ENCODE results near the gene LRP2. TPM values are rescaled to one million over a fixed set of nuclear protein-coding genes. Genes with fewer than 3 reads are reported as not detected.

LRP2 gene
- total and polyA plus RNA-seq, 10 of the 15 experiments (the other 5 are each of a cell fraction or from before 2014, with no cell fraction given) = 0.01 to 0.19 (median 0.06) TPM; not detected in 5

- TF ChIP-seq SP1 (IDR thresholded peaks at IDR 0.05; ENCODE audit: low read depth, low read length) = no peak
- TF ChIP-seq KDM1A (IDR thresholded peaks at IDR 0.05; ENCODE audit: borderline replicate concordance) = no peak
- TF ChIP-seq SMAD1 (IDR thresholded peaks at IDR 0.05; ENCODE audit: low read depth, partially characterized antibody) = no peak
- Histone ChIP-seq H3K36me3 (ENCODE audit: control insufficient read depth in 2 of 2, insufficient read depth in 2 of 2, low read length in 1 of 2) (no peaks in the 10 kb centered on the region), H4K20me1 (ENCODE audit: control insufficient read depth, insufficient read depth) (no peaks in the 10 kb centered on the region), H2AFZ (ENCODE audit: control insufficient read depth, low read depth, low read length) (no peak overlapping the region), H3K4me1 (ENCODE audit: control insufficient read depth, insufficient read depth, low read length) (no peaks in the 10 kb centered on the region), H3K79me2 (ENCODE audit: control insufficient read depth, insufficient read depth, low read length) (no peaks in the 10 kb centered on the region), H3K4me3 (no peak overlapping the region), H3K27me3 (replicated peaks in 1 of 2; ENCODE audit: control insufficient read depth in 2 of 2, insufficient read depth in 2 of 2, low read length in 1 of 2) (peaks cover 0 to 3% of the 10 kb centered on the region in 2 experiments; a peak in 2 of 4 replicates), H3K9me3 (replicated peaks; ENCODE audit: control insufficient read depth, insufficient read depth, low read length) (no peaks in the 10 kb centered on the region), H3K27ac (ENCODE audit: control insufficient read depth, insufficient read depth) (no peak overlapping the region), H3K9ac (ENCODE audit: control insufficient read depth, insufficient read depth, low read length) (no peak overlapping the region), H3K4me2 (ENCODE audit: control insufficient read depth, insufficient read depth) (no peak overlapping the region)
- in situ Hi-C loops (cut with MboI) (loop anchor here (25.0 kb wide), 1 partner anchor 796 kb away; no protein-coding TSS in a partner anchor), intact Hi-C loops (cut with micrococcal nuclease; ENCODE audit: unreplicated experiment) (no loop called here)
- FAIRE-seq = no peak
- ChIA-PET POLR2A (no interaction called here), SMC1A (ENCODE audit: uncharacterized antibody, unreplicated experiment) (interaction anchor here (1.0 kb wide), 1 partner anchor 158 kb away, joined by 3 read pairs; no protein-coding TSS in a partner anchor), CTCF (interaction anchor here (3.0 kb wide), 1 partner anchor 15 kb away, joined by 14 read pairs; no protein-coding TSS in a partner anchor), RAD21 (ENCODE audit: unreplicated experiment) (no interaction called here)
- no TSS peak for BruUV-seq (replicated peaks)
- ATAC-seq = no peak
- no peak for DNase-seq (ENCODE audit: low read depth, low spot score)
- WGBS (ENCODE audit: insufficient coverage, insufficient replicate concordance, low lambda C conversion rate, missing lambda C conversion rate) = 11% methylated on average over 2 of the region's 2 CpGs
These were observed 246.0 kb downstream of the LRP2 start for GRCh38 chr2:169116327-169116726.

DNA sequence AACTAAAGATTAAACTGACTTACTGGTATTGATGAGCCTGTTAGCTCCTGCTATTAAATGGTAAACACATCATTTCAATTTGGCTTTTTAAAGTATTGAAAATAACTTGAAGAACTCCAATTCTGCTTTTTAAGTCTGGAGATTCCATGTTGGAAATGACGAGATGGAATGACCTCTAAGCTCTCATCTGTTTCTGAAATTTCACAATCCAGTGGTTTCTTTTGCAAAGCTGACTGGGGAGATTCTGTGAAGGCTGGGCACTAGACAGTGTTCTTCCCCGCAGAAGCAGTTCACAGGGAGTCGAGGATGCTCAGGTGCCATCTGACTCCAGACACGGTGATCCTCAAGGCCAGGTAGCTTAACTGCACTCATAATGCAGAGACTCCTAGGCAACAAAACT, 248.3 kb downstream of the LRP2 start:
- ChIA-PET CTCF (interaction anchor here (0.6 to 3.0 kb wide), 2 partner anchors 9 to 18 kb away, joined by 3 to 14 read pairs; no protein-coding TSS in a partner anchor), POLR2A (no interaction called here), SMC1A (ENCODE audit: uncharacterized antibody, unreplicated experiment) (interaction anchor here (0.6 kb wide), 1 partner anchor 21 kb away, joined by 3 read pairs; no protein-coding TSS in a partner anchor), RAD21 (ENCODE audit: unreplicated experiment) (no interaction called here)
- in situ Hi-C loops (cut with MboI) (loop anchor here (25.0 kb wide), 1 partner anchor 798 kb away; no protein-coding TSS in a partner anchor), intact Hi-C loops (cut with micrococcal nuclease; ENCODE audit: unreplicated experiment) (no loop called here)
- DNase-seq (ENCODE audit: low read depth, low spot score) = no peak
- peaks cover 0 to 3% of the 10 kb centered on the region in 2 experiments; a peak in 1 of 4 replicates for H3K27me3 ChIP-seq (replicated peaks in 1 of 2; ENCODE audit: control insufficient read depth in 2 of 2, insufficient read depth in 2 of 2, low read length in 1 of 2)
- H3K9ac ChIP-seq (ENCODE audit: control insufficient read depth, insufficient read depth, low read length) = no peak overlapping the region
- no peak overlapping the region for H3K27ac ChIP-seq (ENCODE audit: control insufficient read depth, insufficient read depth)
- no peaks in the 10 kb centered on the region for H3K9me3 ChIP-seq (replicated peaks; ENCODE audit: control insufficient read depth, insufficient read depth, low read length)
- ATAC-seq = no peak
- BruUV-seq (replicated peaks) = no TSS peak
- no peak for FAIRE-seq
- H3K4me2 ChIP-seq (ENCODE audit: control insufficient read depth, insufficient read depth) = no peak overlapping the region
- no peaks in the 10 kb centered on the region for H3K36me3 ChIP-seq (ENCODE audit: control insufficient read depth in 2 of 2, insufficient read depth in 2 of 2, low read length in 1 of 2)
- no peaks in the 10 kb centered on the region for H3K4me1 ChIP-seq (ENCODE audit: control insufficient read depth, insufficient read depth, low read length)
- no peaks in the 10 kb centered on the region for H3K79me2 ChIP-seq (ENCODE audit: control insufficient read depth, insufficient read depth, low read length)
- 49% methylated on average over 4 of the region's 4 CpGs for WGBS (ENCODE audit: insufficient coverage, insufficient replicate concordance, low lambda C conversion rate, missing lambda C conversion rate)
- H4K20me1 ChIP-seq (ENCODE audit: control insufficient read depth, insufficient read depth) = no peaks in the 10 kb centered on the region
- no peak overlapping the region for H3K4me3 ChIP-seq
- TF ChIP-seq TBL1XR1 (IDR thresholded peaks at IDR 0.05; ENCODE audit: low read depth, low read length) = no peak
- TF ChIP-seq BRCA1 (IDR thresholded peaks at IDR 0.05; ENCODE audit: low read depth, low read length) = no peak
- TF ChIP-seq RFX5 (IDR thresholded peaks at IDR 0.05; ENCODE audit: low read depth, low read length) = no peak
- no peak for TF ChIP-seq CHD2 (IDR thresholded peaks at IDR 0.05; ENCODE audit: borderline replicate concordance, low read depth, low read length)
- TF ChIP-seq CREM (IDR thresholded peaks at IDR 0.05; ENCODE audit: low read depth) = no peak
- TF ChIP-seq EGR1 (IDR thresholded peaks at IDR 0.05; ENCODE audit: borderline replicate concordance in 1 of 2, low read depth in 2 of 2, low read length in 2 of 2) = no peak
- TF ChIP-seq HSF1 (IDR thresholded peaks at IDR 0.05; ENCODE audit: low read depth, low read length) = no peak
- no peak for TF ChIP-seq PAX8 (IDR thresholded peaks at IDR 0.05)
- TF ChIP-seq TCF3 (IDR thresholded peaks at IDR 0.05; ENCODE audit: borderline replicate concordance, insufficient read depth, low read depth, low read length) = no peak
- no peak for TF ChIP-seq MYC (IDR thresholded peaks at IDR 0.05; ENCODE audit: insufficient read depth, insufficient read length, insufficient replicate concordance, low read length, severe bottlenecking)
- no peak for TF ChIP-seq CBFB (IDR thresholded peaks at IDR 0.05; ENCODE audit: low read depth)
- TF ChIP-seq RUNX3 (IDR thresholded peaks at IDR 0.05; ENCODE audit: low read length) = no peak
- no peak for TF ChIP-seq FOXM1 (IDR thresholded peaks at IDR 0.05; ENCODE audit: low read depth, low read length)
- TF ChIP-seq, protein P1, sequence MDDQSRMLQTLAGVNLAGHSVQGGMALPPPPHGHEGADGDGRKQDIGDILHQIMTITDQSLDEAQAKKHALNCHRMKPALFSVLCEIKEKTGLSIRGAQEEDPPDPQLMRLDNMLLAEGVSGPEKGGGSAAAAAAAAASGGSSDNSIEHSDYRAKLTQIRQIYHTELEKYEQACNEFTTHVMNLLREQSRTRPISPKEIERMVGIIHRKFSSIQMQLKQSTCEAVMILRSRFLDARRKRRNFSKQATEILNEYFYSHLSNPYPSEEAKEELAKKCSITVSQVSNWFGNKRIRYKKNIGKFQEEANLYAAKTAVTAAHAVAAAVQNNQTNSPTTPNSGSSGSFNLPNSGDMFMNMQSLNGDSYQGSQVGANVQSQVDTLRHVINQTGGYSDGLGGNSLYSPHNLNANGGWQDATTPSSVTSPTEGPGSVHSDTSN (IDR thresholded peaks at IDR 0.05; ENCODE audit: insufficient replicate concordance, low read depth, low read length) = no peak
- no peak overlapping the region for H2AFZ ChIP-seq (ENCODE audit: control insufficient read depth, low read depth, low read length)

Data from GM12878 (cell line).